ENCODE results near the gene GALNT14.

Gene GALNT14

GRCh38 chr2:30934066-30934465 is 204.2 kb downstream of the GALNT14 start:
- Histone ChIP-seq H3K4me1 (ENCODE audit: control insufficient read depth, insufficient read depth, low read length) (no peaks in the 10 kb centered on the region), H3K27ac (ENCODE audit: extremely low read depth, low read depth, low read length) (no peak overlapping the region), H3K4me3 (ENCODE audit: low read depth, low read length) (no peak overlapping the region), H3K36me3 (ENCODE audit: control insufficient read depth in 2 of 2, insufficient read depth in 1 of 2, low read length in 2 of 2) (no peaks in the 10 kb centered on the region), H3K9me3 (ENCODE audit: control insufficient read depth, insufficient read depth, low read depth, low read length) (no peaks in the 10 kb centered on the region)
- ChIA-PET POLR2A (no interaction called here), CTCF (no interaction called here)
- TF ChIP-seq REPIN1 (tag by site-specific recombination; IDR thresholded peaks at IDR 0.05; ENCODE audit: low read depth) (no peak), ZNF549 (tag by site-specific recombination; IDR thresholded peaks at IDR 0.05) (no peak), ZNF114 (tag by site-specific recombination; IDR thresholded peaks at IDR 0.05) (no peak), FEZF1 (tag by site-specific recombination; IDR thresholded peaks at IDR 0.05) (no peak)

DNA sequence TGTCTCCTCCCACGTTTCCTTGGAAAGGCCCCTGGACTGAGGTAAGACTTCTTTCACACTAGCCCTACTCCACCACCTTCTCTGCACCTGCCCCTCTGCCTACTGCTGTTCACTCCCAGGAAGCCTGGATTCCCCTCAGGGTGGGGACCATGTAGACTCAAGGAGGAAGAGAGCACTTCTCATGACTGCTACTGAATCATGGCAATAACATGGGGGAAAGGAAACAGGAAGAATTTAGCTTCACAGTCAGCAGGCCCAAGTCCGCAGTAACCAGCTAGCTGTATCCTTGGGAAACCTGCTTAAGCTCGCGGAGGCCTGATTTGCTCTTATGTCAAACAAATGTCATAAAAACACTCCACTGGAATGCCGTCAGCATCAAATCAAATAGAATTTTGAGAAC is 204.7 kb downstream of the GALNT14 start:
- Histone ChIP-seq H3K9me3 (ENCODE audit: control insufficient read depth, insufficient read depth, low read depth, low read length) (no peaks in the 10 kb centered on the region), H3K4me1 (ENCODE audit: control insufficient read depth, insufficient read depth, low read length) (no peaks in the 10 kb centered on the region), H3K27ac (ENCODE audit: extremely low read depth, low read depth, low read length) (no peak overlapping the region), H3K36me3 (ENCODE audit: control insufficient read depth in 2 of 2, insufficient read depth in 1 of 2, low read length in 2 of 2) (no peaks in the 10 kb centered on the region), H3K4me3 (ENCODE audit: low read depth, low read length) (no peak overlapping the region)
- no peak for TF ChIP-seq ZNF501 (tag by site-specific recombination; IDR thresholded peaks at IDR 0.05)
- no peak for TF ChIP-seq SCRT1 (tag by site-specific recombination; IDR thresholded peaks at IDR 0.05; ENCODE audit: borderline replicate concordance)
- POLR2A ChIA-PET, result no interaction called here
- CTCF ChIA-PET, result no interaction called here

- Histone ChIP-seq H3K4me1 (ENCODE audit: control insufficient read depth, insufficient read depth, low read length) (no peaks in the 10 kb centered on the region), H3K9me3 (ENCODE audit: control insufficient read depth, insufficient read depth, low read depth, low read length) (no peaks in the 10 kb centered on the region), H3K4me3 (ENCODE audit: low read depth, low read length) (no peak overlapping the region), H3K27ac (ENCODE audit: extremely low read depth, low read depth, low read length) (no peak overlapping the region), H3K36me3 (ENCODE audit: control insufficient read depth in 2 of 2, insufficient read depth in 1 of 2, low read length in 2 of 2) (no peaks in the 10 kb centered on the region)
- CTCF ChIA-PET, result interaction anchor here (0.6 kb wide), 1 partner anchor 235 kb away, joined by 3 read pairs; no protein-coding TSS in a partner anchor
- POLR2A ChIA-PET, result no interaction called here
- no peak for TF ChIP-seq ZNF610 (tag by site-specific recombination; IDR thresholded peaks at IDR 0.05; ENCODE audit: borderline replicate concordance)
- TF ChIP-seq ZNF830 (tag by site-specific recombination; IDR thresholded peaks at IDR 0.05; ENCODE audit: low read depth), result no peak
- TF ChIP-seq ZNF223 (tag by site-specific recombination; IDR thresholded peaks at IDR 0.05), result no peak
- TF ChIP-seq ZNF501 (tag by site-specific recombination; IDR thresholded peaks at IDR 0.05), result no peak
- TF ChIP-seq, protein P1, sequence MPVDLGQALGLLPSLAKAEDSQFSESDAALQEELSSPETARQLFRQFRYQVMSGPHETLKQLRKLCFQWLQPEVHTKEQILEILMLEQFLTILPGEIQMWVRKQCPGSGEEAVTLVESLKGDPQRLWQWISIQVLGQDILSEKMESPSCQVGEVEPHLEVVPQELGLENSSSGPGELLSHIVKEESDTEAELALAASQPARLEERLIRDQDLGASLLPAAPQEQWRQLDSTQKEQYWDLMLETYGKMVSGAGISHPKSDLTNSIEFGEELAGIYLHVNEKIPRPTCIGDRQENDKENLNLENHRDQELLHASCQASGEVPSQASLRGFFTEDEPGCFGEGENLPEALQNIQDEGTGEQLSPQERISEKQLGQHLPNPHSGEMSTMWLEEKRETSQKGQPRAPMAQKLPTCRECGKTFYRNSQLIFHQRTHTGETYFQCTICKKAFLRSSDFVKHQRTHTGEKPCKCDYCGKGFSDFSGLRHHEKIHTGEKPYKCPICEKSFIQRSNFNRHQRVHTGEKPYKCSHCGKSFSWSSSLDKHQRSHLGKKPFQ (tag by site-specific recombination; IDR thresholded peaks at IDR 0.05), result no peak
- TF ChIP-seq ZNF561 (tag by site-specific recombination; IDR thresholded peaks at IDR 0.05; ENCODE audit: borderline replicate concordance), result no peak
- TF ChIP-seq, protein P2, sequence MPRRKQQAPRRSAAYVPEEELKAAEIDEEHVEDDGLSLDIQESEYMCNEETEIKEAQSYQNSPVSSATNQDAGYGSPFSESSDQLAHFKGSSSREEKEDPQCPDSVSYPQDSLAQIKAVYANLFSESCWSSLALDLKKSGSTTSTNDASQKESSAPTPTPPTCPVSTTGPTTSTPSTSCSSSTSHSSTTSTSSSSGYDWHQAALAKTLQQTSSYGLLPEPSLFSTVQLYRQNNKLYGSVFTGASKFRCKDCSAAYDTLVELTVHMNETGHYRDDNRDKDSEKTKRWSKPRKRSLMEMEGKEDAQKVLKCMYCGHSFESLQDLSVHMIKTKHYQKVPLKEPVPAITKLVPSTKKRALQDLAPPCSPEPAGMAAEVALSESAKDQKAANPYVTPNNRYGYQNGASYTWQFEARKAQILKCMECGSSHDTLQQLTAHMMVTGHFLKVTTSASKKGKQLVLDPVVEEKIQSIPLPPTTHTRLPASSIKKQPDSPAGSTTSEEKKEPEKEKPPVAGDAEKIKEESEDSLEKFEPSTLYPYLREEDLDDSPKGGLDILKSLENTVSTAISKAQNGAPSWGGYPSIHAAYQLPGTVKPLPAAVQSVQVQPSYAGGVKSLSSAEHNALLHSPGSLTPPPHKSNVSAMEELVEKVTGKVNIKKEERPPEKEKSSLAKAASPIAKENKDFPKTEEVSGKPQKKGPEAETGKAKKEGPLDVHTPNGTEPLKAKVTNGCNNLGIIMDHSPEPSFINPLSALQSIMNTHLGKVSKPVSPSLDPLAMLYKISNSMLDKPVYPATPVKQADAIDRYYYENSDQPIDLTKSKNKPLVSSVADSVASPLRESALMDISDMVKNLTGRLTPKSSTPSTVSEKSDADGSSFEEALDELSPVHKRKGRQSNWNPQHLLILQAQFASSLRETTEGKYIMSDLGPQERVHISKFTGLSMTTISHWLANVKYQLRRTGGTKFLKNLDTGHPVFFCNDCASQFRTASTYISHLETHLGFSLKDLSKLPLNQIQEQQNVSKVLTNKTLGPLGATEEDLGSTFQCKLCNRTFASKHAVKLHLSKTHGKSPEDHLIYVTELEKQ (tag by site-specific recombination; IDR thresholded peaks at IDR 0.05; ENCODE audit: borderline replicate concordance), result no peak
- TF ChIP-seq REPIN1 (tag by site-specific recombination; IDR thresholded peaks at IDR 0.05; ENCODE audit: low read depth), result no peak
- no peak for TF ChIP-seq ZNF138 (tag by site-specific recombination; IDR thresholded peaks at IDR 0.05; ENCODE audit: borderline replicate concordance)
- no peak for TF ChIP-seq ZNF391 (tag by site-specific recombination; IDR thresholded peaks at IDR 0.05; ENCODE audit: borderline replicate concordance, low read depth)
- TF ChIP-seq ZNF654 (tag by site-specific recombination; IDR thresholded peaks at IDR 0.05; ENCODE audit: low read depth), result no peak
These were observed 205.4 kb downstream of the GALNT14 start for GRCh38 chr2:30932870-30933269.
